ENCODE data around the gene CDKN2B.

Gene CDKN2B

DNA sequence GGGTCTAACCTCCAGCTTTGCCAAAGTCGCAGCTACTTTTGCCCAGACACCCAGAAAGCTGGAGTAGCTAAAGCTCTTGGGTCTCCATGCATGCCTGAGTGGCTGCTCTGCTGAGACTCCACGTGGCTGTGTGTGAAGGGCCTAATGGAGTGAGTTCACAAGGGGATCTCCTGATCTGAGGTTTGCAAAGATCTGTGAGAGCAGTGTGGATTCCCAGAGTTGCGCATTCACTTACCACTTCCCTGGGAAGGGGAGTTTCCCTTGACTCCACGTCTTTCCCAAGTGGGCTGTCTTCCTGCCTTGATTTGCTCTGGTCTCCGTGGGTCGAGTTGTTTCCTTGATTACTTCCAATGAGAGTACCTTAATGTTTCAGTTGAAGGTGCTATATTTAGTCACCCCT lies 17.6 kb upstream of the CDKN2B start:
- Histone ChIP-seq H3K4me1 (ENCODE audit: control extremely low read depth in 1 of 4, control insufficient read depth in 4 of 4, insufficient read depth in 4 of 4, low read length in 3 of 4) (peaks cover 0 to 2% (median 0%) of the 10 kb centered on the region in 4 experiments), H3K27ac (ENCODE audit: insufficient read depth in 1 of 2, low read depth in 1 of 2, low read length in 2 of 2, poor library complexity in 1 of 2, severe bottlenecking in 2 of 2) (no peak overlapping the region), H3K9me3 (ENCODE audit: control extremely low read depth in 1 of 5, control insufficient read depth in 4 of 5, insufficient read depth in 2 of 5, low read depth in 1 of 5, low read length in 4 of 5) (peaks cover 0 to 12% (median 2%) of the 10 kb centered on the region in 5 experiments), H3K27me3 (replicated peaks in 2 of 5; ENCODE audit: control insufficient read depth in 4 of 5, insufficient read depth in 5 of 5, low read length in 4 of 5) (peaks cover 5 to 68% (median 18%) of the 10 kb centered on the region in 5 experiments), H3K36me3 (ENCODE audit: control insufficient read depth in 4 of 4, insufficient read depth in 4 of 4, low read length in 3 of 4) (no peaks in the 10 kb centered on the region), H3K4me3 (ENCODE audit: control insufficient read depth in 1 of 7, extremely low read depth in 1 of 7, insufficient read depth in 4 of 7, low read depth in 2 of 7, low read length in 6 of 7) (no peak overlapping the region)
- CTCF ChIA-PET: interaction anchor here (1.0 to 1.3 kb wide), 2 partner anchors 16 to 18 kb away, joined by 3 to 5 read pairs; partner anchors contain the start of gene CDKN2B
- POLR2A ChIA-PET: interaction anchor here (0.7 kb wide), 1 partner anchor 78 kb away, joined by 5 read pairs; no protein-coding TSS in a partner anchor
- no peak for DNase-seq
- WGBS (ENCODE audit: insufficient coverage): 82% methylated on average over 4 of the region's 6 CpGs

DNA sequence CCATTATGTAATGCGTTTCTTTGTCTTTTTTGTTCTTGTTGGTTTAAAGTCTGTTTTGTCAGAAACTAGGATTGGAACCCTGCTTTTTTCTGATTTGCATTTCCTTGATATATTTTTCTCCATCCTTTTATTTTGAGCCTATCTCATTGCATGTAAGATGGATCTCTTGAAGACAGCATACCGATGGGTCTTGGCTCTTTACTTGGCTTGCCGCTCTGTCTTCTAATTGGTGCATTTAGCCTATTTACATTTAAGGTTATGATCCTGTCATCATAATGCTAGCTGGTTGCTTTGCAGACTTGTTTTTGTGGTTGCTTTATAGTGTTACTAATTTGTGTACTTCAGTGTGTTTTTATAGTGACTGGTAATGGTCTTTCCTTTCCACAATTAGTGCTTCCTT lies 13.3 kb upstream of the CDKN2B start:
- Histone ChIP-seq H3K27me3 (replicated peaks in 2 of 5; ENCODE audit: control insufficient read depth in 4 of 5, insufficient read depth in 5 of 5, low read length in 4 of 5) (peaks cover 3 to 56% (median 14%) of the 10 kb centered on the region in 5 experiments), H3K4me1 (ENCODE audit: control extremely low read depth in 1 of 4, control insufficient read depth in 4 of 4, insufficient read depth in 4 of 4, low read length in 3 of 4) (no peaks in the 10 kb centered on the region), H3K36me3 (ENCODE audit: control insufficient read depth in 4 of 4, insufficient read depth in 4 of 4, low read length in 3 of 4) (no peaks in the 10 kb centered on the region), H3K4me3 (ENCODE audit: control insufficient read depth in 1 of 7, extremely low read depth in 1 of 7, insufficient read depth in 4 of 7, low read depth in 2 of 7, low read length in 6 of 7) (no peak overlapping the region), H3K9me3 (ENCODE audit: control extremely low read depth in 1 of 5, control insufficient read depth in 4 of 5, insufficient read depth in 2 of 5, low read depth in 1 of 5, low read length in 4 of 5) (peaks cover 0 to 23% (median 2%) of the 10 kb centered on the region in 5 experiments), H3K27ac (ENCODE audit: insufficient read depth in 1 of 2, low read depth in 1 of 2, low read length in 2 of 2, poor library complexity in 1 of 2, severe bottlenecking in 2 of 2) (no peak overlapping the region)
- no CpG with 5 or more reads among the region's 3 CpGs for WGBS (ENCODE audit: insufficient coverage)
- DNase-seq: no peak
- POLR2A ChIA-PET: no interaction called here
- CTCF ChIA-PET: no interaction called here

DNA sequence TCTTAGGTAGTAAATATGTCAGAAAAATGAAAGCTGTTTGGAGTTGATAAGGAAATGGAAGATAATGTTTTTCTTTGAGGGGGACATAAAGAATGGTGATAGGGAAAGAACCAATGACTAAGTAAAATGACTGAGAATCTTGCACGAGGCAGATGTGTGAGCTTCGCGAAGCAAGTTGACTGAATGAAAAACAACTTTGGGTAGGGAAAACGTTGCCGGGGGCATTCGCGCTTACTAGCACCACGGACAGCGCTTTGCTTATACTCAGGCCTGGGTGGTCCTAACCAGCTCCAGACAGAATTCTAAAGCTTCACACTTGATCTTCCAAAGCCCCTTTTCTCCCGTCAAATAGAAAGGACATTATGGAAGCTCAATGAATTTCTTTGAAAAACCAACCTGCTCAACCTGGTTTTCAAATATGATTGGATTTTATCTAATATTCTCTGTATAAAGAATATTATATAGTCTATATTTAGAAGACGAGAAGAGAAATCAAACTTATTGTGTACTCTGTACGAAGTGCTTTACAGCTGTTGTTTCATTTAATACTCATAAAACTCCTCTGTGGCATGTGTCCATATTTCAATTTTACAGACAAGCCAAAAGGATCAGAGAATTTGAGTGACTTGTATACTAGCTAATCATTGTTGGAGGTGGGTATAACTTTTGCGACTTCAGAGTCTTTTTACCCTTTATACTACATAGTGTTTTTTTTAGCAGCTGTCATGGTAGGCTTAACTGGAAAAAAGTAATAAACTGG lies 1.9 kb upstream of the CDKN2B start:
- DNase-seq: peak in 2 of 3 donors; percentile 72 to 73
- H3K36me3 ChIP-seq (ENCODE audit: control insufficient read depth in 4 of 4, insufficient read depth in 4 of 4, low read length in 3 of 4): no peaks in the 10 kb centered on the region
- H3K27me3 ChIP-seq (replicated peaks in 2 of 5; ENCODE audit: control insufficient read depth in 4 of 5, insufficient read depth in 5 of 5, low read length in 4 of 5): peaks cover 17 to 76% (median 32%) of the 10 kb centered on the region in 5 experiments
- peaks cover 0 to 1% (median 0%) of the 10 kb centered on the region in 5 experiments for H3K9me3 ChIP-seq (ENCODE audit: control extremely low read depth in 1 of 5, control insufficient read depth in 4 of 5, insufficient read depth in 2 of 5, low read depth in 1 of 5, low read length in 4 of 5)
- H3K27ac ChIP-seq (ENCODE audit: insufficient read depth in 1 of 2, low read depth in 1 of 2, low read length in 2 of 2, poor library complexity in 1 of 2, severe bottlenecking in 2 of 2): no peak overlapping the region
- ChIA-PET POLR2A (no interaction called here), CTCF (interaction anchor here (0.7 to 4.7 kb wide), 10 partner anchors 8 to 228 kb away, joined by 3 to 26 read pairs (median 4); no protein-coding TSS in a partner anchor)
- no peak overlapping the region for H3K4me3 ChIP-seq (ENCODE audit: control insufficient read depth in 1 of 7, extremely low read depth in 1 of 7, insufficient read depth in 4 of 7, low read depth in 2 of 7, low read length in 6 of 7)
- WGBS (ENCODE audit: insufficient coverage): 0% methylated on average over 9 of the region's 13 CpGs
- H3K4me1 ChIP-seq (ENCODE audit: control extremely low read depth in 1 of 4, control insufficient read depth in 4 of 4, insufficient read depth in 4 of 4, low read length in 3 of 4): peaks cover 0 to 14% (median 9%) of the 10 kb centered on the region in 4 experiments

DNA sequence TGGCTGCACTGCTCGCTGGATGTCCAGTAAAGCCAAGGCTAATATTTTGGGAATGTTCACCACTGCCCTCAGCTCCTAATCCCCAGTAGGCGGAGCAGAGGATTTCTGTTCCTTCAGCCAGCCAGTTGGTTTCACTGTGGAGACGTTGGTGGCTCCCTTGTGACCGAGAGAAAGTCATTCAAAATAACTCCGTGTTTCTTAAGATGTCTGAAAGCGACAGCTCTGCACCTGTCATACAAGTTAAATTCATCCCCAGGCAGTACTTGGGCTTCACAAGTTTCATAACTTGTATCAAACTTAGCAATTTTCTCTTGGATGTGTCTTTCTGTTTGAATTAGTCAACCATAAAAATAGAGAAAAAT lies 382 bp upstream of the CDKN2B start:
- H3K27me3 ChIP-seq (replicated peaks in 2 of 5; ENCODE audit: control insufficient read depth in 4 of 5, insufficient read depth in 5 of 5, low read length in 4 of 5): peaks cover 28 to 92% (median 47%) of the 10 kb centered on the region in 5 experiments
- H3K9me3 ChIP-seq (ENCODE audit: control extremely low read depth in 1 of 5, control insufficient read depth in 4 of 5, insufficient read depth in 2 of 5, low read depth in 1 of 5, low read length in 4 of 5): peaks cover 0 to 1% (median 0%) of the 10 kb centered on the region in 5 experiments
- no peaks in the 10 kb centered on the region for H3K36me3 ChIP-seq (ENCODE audit: control insufficient read depth in 4 of 4, insufficient read depth in 4 of 4, low read length in 3 of 4)
- peak overlapping the region in 4 of 7 experiments; percentile 43 to 68 (median 60) for H3K4me3 ChIP-seq (ENCODE audit: control insufficient read depth in 1 of 7, extremely low read depth in 1 of 7, insufficient read depth in 4 of 7, low read depth in 2 of 7, low read length in 6 of 7)
- peaks cover 0 to 21% (median 14%) of the 10 kb centered on the region in 4 experiments for H3K4me1 ChIP-seq (ENCODE audit: control extremely low read depth in 1 of 4, control insufficient read depth in 4 of 4, insufficient read depth in 4 of 4, low read length in 3 of 4)
- CTCF ChIA-PET: interaction anchor here (1.0 to 4.7 kb wide), 11 partner anchors 9 to 230 kb away, joined by 3 to 26 read pairs (median 5); no protein-coding TSS in a partner anchor
- DNase-seq: no peak
- 19% methylated on average over 6 of the region's 6 CpGs for WGBS (ENCODE audit: insufficient coverage)
- H3K27ac ChIP-seq (ENCODE audit: insufficient read depth in 1 of 2, low read depth in 1 of 2, low read length in 2 of 2, poor library complexity in 1 of 2, severe bottlenecking in 2 of 2): no peak overlapping the region
- POLR2A ChIA-PET: no interaction called here

DNA sequence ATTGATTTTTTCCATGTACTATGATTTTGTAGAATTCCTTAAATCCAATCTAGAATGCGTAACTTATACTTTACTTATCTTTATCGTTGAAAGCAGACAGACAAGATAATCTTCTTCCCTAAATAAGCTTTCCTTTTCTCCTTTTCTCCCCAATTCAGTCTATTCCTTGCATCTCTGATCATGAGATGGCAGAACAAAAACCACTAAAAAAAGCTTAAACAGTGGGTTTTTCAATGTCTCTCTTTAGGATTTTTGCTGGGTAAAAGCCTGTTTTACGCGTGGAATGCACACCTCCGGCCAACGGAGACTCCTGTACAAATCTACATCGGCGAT lies 755 bp downstream of the CDKN2B start:
- Histone ChIP-seq H3K27ac (ENCODE audit: insufficient read depth in 1 of 2, low read depth in 1 of 2, low read length in 2 of 2, poor library complexity in 1 of 2, severe bottlenecking in 2 of 2) (no peak overlapping the region), H3K36me3 (ENCODE audit: control insufficient read depth in 4 of 4, insufficient read depth in 4 of 4, low read length in 3 of 4) (no peaks in the 10 kb centered on the region), H3K9me3 (ENCODE audit: control extremely low read depth in 1 of 5, control insufficient read depth in 4 of 5, insufficient read depth in 2 of 5, low read depth in 1 of 5, low read length in 4 of 5) (peaks cover 0 to 1% (median 0%) of the 10 kb centered on the region in 5 experiments), H3K4me3 (ENCODE audit: control insufficient read depth in 1 of 7, extremely low read depth in 1 of 7, insufficient read depth in 4 of 7, low read depth in 2 of 7, low read length in 6 of 7) (peak overlapping the region in 1 of 7 experiments; percentile 68), H3K27me3 (replicated peaks in 2 of 5; ENCODE audit: control insufficient read depth in 4 of 5, insufficient read depth in 5 of 5, low read length in 4 of 5) (peaks cover 28 to 97% (median 57%) of the 10 kb centered on the region in 5 experiments), H3K4me1 (ENCODE audit: control extremely low read depth in 1 of 4, control insufficient read depth in 4 of 4, insufficient read depth in 4 of 4, low read length in 3 of 4) (peaks cover 0 to 21% (median 14%) of the 10 kb centered on the region in 4 experiments)
- DNase-seq: no peak
- 6% methylated on average over 8 of the region's 8 CpGs for WGBS (ENCODE audit: insufficient coverage)
- CTCF ChIA-PET: interaction anchor here (0.8 to 4.7 kb wide), 17 partner anchors 8 to 207 kb away, joined by 3 to 26 read pairs (median 5); no protein-coding TSS in a partner anchor
- POLR2A ChIA-PET: no interaction called here

DNA sequence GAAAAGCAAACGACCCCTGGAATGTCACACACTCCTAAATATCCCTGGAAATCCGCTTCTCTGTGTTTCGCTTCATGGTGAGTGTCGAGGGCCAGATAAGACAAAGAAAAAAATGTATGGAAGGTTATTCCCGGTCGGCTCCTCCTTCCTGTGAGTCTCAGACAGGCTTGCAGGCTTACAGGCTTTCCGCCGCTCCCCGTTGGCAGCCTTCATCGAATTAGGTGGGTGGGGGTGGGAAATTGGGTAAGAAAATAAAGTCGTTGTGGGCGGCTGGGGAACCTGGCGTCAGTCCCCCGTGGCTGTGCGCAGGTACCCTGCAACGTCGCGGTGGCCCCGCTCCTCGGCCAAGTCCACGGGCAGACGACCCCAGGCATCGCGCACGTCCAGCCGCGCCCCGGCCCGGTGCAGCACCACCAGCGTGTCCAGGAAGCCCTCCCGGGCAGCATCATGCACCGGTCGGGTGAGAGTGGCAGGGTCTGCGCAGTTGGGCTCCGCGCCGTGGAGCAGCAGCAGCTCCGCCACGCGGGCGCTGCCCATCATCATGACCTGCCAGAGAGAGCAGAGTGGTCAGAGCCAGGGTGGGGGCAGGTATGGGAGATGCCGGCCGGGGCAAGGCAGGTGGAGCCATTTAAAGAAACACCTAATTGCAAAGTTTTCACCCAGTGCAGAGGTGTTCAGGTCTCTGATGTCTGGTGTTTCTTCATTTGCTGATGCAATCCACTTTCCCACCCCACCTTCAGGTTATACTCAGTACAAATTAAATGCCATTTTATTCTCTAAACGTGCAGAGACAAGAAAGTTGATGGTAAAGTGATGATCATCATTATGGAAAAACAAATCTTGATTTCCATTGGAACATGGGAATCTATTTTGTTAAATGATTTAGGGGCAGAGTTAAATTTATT lies 3.2 kb downstream of the CDKN2B start:
- POLR2A ChIA-PET: no interaction called here
- Histone ChIP-seq H3K4me3 (ENCODE audit: control insufficient read depth in 1 of 7, extremely low read depth in 1 of 7, insufficient read depth in 4 of 7, low read depth in 2 of 7, low read length in 6 of 7) (no peak overlapping the region), H3K27ac (ENCODE audit: insufficient read depth in 1 of 2, low read depth in 1 of 2, low read length in 2 of 2, poor library complexity in 1 of 2, severe bottlenecking in 2 of 2) (no peak overlapping the region), H3K4me1 (ENCODE audit: control extremely low read depth in 1 of 4, control insufficient read depth in 4 of 4, insufficient read depth in 4 of 4, low read length in 3 of 4) (peaks cover 0 to 21% (median 14%) of the 10 kb centered on the region in 4 experiments), H3K27me3 (replicated peaks in 2 of 5; ENCODE audit: control insufficient read depth in 4 of 5, insufficient read depth in 5 of 5, low read length in 4 of 5) (peaks cover 23 to 96% (median 63%) of the 10 kb centered on the region in 5 experiments), H3K36me3 (ENCODE audit: control insufficient read depth in 4 of 4, insufficient read depth in 4 of 4, low read length in 3 of 4) (no peaks in the 10 kb centered on the region), H3K9me3 (ENCODE audit: control extremely low read depth in 1 of 5, control insufficient read depth in 4 of 5, insufficient read depth in 2 of 5, low read depth in 1 of 5, low read length in 4 of 5) (no peaks in the 10 kb centered on the region)
- CTCF ChIA-PET: interaction anchor here (2.3 to 4.7 kb wide), 2 partner anchors 193 to 205 kb away, joined by 5 to 26 read pairs; no protein-coding TSS in a partner anchor
- WGBS (ENCODE audit: insufficient coverage): 6% methylated on average over 29 of the region's 44 CpGs
- no peak for DNase-seq
